WI38 (cell line): ENCODE measurements around the gene CCDC50.

Experiments used
- H3K4me3 ChIP-seq: 2 replicates; pipeline ENCODE4 v1.5.1; 2011; ENCODE audit warnings: low read depth, mild to moderate bottlenecking, control low read depth, low read length
- CTCF ChIP-seq: IDR thresholded peaks from 2 replicates; pipeline ENCODE4 v1.5.1; 2012; ENCODE audit warnings: low read depth, mild to moderate bottlenecking, control low read depth, low read length

Gene CCDC50

DNA sequence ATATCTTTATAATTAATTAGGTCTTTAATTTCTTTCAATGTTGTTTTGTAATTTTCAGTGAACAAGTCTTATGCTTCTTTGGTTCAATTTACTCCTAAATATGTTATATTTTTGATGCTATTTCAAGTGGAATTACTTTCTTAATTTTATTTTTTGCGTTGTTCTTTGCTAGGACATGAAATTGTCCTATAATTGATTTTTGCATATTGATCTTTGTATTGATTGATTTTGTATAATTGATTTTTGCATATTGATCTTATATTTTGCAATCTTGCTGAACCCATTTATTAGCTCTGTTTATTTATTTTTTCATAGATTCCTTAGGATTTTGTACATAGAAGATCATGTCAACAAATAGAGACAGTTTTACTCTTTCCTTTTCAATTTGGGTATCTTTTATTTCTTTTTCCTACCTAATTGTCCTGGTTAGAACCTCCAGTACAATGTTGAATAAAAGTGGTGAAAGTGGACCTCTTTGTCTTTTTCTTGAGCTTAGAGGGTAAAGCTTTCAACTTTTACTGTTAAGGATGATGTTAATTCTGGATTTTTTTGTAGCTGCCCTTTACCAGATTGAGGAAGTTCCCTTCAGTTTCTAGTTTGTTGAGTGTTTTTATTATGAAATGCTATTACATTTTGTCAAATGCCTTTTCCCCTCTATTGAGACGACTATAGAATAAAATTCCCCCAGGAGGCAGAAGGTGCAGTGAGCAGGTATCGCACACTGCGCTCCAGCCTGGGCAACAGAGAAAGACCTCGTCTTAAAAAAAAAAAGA is 36.8 kb upstream of the CCDC50 start:
- no peak for TF ChIP-seq CTCF
- no peak overlapping the region for H3K4me3 ChIP-seq

GRCh38 chr3:191294291-191294690 is 34.9 kb upstream of the CCDC50 start:
- no peak for TF ChIP-seq CTCF
- H3K4me3 ChIP-seq, result no peak overlapping the region

DNA sequence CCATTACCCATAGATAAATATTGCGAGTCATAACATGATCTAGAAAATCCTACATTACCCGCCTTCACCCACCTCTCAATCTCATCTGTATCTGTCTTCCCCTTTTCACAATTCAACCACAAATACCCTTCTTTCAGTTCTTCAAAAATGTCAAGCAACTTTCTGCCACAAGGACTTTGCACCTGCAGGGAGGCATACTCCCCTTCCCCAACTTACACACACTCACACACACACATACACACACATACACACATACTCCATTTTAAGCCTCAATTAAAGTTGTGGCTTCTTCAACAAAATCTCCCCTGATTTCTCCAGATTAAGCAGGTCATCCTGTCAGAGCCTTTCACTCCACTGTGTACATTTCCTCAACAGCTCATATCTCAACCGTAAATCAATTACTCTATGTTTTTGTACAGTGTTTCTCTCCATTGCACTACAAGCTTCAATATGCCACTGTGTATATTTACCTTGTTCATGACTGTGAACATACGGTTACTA is 33.1 kb upstream of the CCDC50 start:
- no peak for TF ChIP-seq CTCF
- H3K4me3 ChIP-seq, result no peak overlapping the region

DNA sequence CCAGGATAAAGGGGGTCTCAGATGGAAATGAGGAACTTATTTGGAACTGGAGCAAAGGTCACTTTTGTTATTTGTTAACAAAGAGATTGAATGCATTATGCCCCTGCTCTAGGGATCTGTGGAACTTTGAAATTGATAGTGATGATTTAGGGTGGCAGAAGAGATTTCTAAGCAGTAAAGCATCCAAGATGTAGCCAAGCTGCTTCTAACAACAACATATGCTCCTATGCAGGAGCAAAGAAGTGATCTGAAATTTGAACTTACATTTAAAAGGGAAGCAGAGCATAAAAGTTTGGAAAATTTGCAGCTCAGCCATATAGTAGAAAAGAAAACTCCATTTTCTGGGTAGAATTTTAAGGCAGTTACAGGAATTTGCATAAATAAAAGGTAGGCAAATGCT is 30.3 kb upstream of the CCDC50 start:
- no peak overlapping the region for H3K4me3 ChIP-seq
- no peak for TF ChIP-seq CTCF

- H3K4me3 ChIP-seq, result no peak overlapping the region
- no peak for TF ChIP-seq CTCF
Measured at GRCh38 chr3:191300422-191300821, 28.8 kb upstream of the CCDC50 start.

DNA sequence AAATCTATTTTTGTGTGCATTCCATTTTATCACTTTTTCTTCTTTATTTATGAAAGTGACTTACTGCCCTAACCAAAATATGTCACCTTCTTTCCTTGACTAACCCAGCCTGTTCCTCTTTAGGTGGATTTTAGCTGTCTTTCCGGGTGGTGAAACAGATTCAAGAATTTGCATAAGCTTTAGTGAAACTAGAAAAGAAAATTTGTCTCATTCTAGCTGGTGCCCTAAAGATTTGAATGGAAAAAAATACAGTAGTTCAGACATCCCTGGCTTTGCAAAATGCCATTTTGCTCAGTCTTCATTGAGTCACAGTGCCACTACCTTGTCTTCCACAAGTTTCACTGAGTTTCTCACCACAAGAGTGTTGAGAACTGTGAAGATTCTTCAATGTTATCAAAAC is 28.2 kb upstream of the CCDC50 start:
- no peak for TF ChIP-seq CTCF
- H3K4me3 ChIP-seq, result no peak overlapping the region

GRCh38 chr3:191301782-191302411 is 27.3 kb upstream of the CCDC50 start:
- H3K4me3 ChIP-seq, result no peak overlapping the region
- no peak for TF ChIP-seq CTCF
